GM21619 (cell line): ENCODE measurements around the gene PKP1.

Experiments used
- ATAC-seq: cut with Tn5 transposase; IDR thresholded peaks from one replicate; pipeline ENCODE4 v1.9.1; 2021; ENCODE audit not compliant: unreplicated experiment

Gene PKP1

DNA sequence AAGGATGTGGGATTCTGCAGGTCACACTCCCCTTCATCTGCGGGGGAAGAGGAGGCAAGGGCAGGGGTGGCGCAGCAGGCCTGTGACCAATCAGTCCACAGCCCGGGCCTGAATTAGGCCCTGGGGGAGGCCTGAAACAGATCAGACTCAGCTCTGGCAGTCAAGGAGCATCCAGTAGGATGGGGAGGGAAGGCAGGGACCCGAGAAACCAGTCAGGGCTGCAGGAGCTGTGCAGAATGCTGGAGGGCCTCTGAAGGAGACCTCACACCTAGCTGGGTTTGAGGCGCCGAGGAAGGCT is 81.5 kb downstream of the PKP1 start:
- ATAC-seq = no peak

- no peak for ATAC-seq
These were observed 81.9 kb downstream of the PKP1 start for GRCh38 chr1:201365251-201365650.

DNA sequence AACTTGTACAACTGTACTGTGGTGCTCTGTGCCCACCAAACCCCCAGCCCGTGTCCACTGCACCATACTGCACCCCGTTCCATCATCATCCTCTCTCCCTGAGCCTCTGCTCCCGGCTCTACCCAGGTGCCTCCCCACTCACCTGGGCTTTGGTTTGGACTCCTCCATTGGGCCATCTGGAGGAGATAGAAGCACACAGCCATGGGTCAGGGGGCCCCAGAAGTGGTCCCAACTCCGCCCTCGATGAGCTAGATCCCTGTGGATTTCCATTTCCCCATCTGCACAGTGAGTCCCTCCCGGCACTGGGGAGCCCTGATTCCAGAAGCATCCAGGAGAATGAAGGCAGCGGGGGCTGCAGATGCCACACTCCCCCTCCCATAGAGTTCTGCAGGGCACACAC is 83.4 kb downstream of the PKP1 start:
- no peak for ATAC-seq

- no peak for ATAC-seq
These were observed 85.9 kb downstream of the PKP1 start for GRCh38 chr1:201369209-201369608.

GRCh38 chr1:201370500-201370899 is 87.2 kb downstream of the PKP1 start:
- no peak for ATAC-seq

DNA sequence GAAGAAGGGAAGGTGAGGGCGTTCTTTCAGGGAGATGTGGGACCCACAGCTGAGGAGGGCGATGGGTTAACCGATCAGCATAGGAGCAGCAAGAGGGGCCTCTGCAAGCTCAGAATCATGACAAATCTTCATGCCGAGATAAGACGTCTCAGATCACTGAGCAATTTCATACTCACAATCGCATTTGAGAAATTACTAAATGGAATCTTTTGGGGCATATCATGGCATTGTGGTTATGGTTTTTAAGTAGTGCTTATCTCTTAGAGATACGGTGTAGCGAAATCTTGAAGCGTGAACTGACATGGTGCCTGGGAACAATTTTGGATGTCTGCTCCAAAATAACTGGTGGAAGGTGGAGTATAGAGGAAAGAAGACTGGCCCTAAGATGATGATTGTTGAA is 88.0 kb downstream of the PKP1 start:
- ATAC-seq = no peak

- no peak for ATAC-seq
These were observed 88.5 kb downstream of the PKP1 start for GRCh38 chr1:201371792-201372191.

DNA sequence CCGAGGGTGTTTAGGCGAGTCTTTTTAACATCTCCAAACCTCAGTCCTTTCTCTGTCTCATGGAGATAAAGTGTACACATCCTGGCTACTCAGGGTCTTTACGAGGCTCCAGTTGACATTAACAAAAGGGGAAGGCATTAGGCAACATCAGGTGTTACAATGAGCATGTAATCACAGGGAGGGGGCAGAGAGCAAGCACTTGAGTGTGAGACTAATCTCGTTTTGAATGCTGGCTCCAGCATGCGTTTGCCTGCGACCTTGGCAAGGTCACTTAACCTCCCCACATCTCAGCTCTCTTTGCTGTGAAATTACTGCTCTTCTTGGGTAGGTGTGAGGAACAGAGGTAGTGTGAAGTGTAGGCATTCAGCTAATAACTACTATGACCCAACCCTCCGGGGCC is 91.1 kb downstream of the PKP1 start:
- no peak for ATAC-seq

GRCh38 chr1:201375169-201375568 is 91.9 kb downstream of the PKP1 start:
- ATAC-seq = no peak

- ATAC-seq = no peak
These were observed 92.8 kb downstream of the PKP1 start for GRCh38 chr1:201376107-201376463.

DNA sequence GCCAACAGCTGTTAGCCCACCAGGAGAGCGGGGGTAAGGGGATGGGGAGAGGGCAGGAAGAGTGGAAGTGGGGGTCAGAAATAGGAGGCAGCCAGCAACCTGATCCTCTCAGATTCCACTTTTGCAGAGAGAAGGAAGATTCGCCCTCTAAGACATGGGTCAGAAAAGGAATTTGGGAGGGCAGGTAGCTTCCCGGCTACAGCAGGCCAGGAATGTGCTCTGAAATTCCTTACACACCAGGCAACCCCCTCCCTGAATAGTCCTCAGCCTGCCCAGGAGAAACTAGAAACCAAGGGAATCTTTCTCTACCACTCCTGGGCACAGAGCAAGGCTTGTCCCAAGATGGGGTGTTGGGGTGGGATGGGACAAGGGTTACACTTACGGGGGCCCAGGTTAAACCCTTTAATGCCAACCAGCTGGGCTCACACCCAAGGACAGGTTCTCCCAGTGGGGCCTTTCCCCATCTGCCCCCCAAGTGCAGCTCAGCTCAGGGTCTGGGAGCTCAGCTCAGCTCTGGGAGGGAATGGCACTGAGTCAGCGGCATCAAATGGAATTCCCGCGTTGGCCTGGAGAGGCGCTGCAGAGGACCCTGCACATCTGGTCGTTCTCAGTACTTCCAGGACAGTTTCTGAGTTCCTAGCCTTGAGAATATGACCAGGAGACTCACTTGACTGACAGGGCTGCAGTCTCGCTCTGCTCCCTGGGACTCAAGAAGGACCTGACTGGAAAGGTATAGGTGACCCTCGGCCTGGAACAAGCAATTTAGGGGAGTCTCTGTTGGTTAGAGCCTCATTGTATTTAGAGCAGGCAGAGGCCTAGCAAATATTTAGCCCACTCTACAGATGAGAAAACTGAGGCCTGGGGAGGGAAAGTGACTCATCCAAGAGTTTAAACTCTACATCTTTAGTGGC is 93.4 kb downstream of the PKP1 start:
- no peak for ATAC-seq

DNA sequence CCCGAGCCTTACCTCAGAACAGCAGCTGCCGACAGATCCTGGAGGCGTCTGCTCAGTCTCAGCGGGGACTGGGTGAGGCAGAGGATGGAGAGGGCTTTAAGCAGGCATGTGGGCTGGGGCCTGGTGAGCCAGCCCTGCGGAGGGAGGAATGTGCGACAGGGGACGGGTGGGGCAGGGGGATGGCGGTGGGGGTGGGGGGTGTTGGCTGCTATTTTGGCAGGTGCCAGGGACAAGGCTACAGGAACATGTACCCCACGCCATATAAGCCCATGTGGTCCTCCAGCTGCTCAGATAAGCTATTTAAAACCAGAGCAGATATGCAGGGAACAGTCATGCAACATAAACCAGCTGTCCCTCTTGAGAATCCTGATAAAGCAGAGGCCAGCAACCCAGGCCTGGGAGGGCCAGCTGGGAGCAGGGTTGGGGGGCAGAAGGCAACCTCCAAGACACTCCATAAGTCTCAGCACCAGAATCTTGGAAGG is 94.3 kb downstream of the PKP1 start, which contains the start of gene TNNT2:
Gene TNNT2, minus strand, starts transcription at position 70 of the 482 bp plus-strand sequence. CDS start 4,426 bp downstream, outside the sequence.
- no peak for ATAC-seq

- no peak for ATAC-seq
These were observed 95.5 kb downstream of the PKP1 start for GRCh38 chr1:201378804-201379203.

DNA sequence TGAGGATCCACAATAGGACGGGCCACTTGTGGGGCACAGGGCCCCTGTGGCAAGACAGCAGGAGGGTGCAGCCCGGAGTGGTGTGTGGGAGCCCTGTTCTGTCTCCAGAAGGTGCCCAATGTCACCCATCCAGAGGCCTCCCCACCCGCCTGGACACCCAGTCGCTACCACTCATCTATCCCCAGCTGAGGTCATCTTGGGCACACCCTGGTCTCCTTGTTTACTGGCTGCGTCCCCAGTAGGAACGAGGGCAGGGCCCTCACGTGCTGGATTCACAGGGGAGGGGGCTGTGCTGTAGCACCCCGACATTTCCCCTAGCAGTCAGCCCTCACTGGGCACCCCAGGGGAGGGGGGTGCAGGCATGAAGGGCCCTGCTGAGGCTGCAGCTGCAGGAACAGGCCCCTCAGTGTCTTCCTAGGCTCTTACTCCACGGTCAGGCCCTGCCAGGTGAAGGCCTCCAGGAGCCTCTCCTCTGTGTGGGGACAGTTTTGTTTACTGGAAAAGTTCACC is 96.5 kb downstream of the PKP1 start:
- ATAC-seq = no peak

GRCh38 chr1:201381130-201381529 is 97.8 kb downstream of the PKP1 start:
- ATAC-seq = no peak
